Spinal cord (tissue), 10 donors: ENCODE data around the gene SDHB. TPM values are rescaled to one million over a fixed set of nuclear protein-coding genes. Genes with fewer than 3 reads are reported as not detected.

Experiments
- DNase-seq, 6 donors: peaks; one replicate each; pipeline versions ENCODE4 v3.0.0 to v3.0.0-alpha.2; 2013 to 2015; ENCODE audit warnings: low spot score in 6 of 6, low read depth in 4 of 6
- H3K27ac ChIP-seq: one replicate; pipeline ENCODE4 v1.5.1; 2013; ENCODE audit warnings: low read depth, low read length, control low read depth
- H3K27me3 ChIP-seq: one replicate; pipeline ENCODE4 v1.6.1; 2013; ENCODE audit warnings: low read length; ENCODE audit not compliant: control insufficient read depth, insufficient read depth
- H3K36me3 ChIP-seq: one replicate; pipeline ENCODE4 v1.6.1; 2013; ENCODE audit warnings: low read length; ENCODE audit not compliant: control insufficient read depth, insufficient read depth
- H3K4me1 ChIP-seq: one replicate; pipeline ENCODE4 v1.6.1; 2013; ENCODE audit warnings: low read length; ENCODE audit not compliant: control insufficient read depth, insufficient read depth
- H3K4me3 ChIP-seq: one replicate; pipeline ENCODE4 v1.5.1; 2013; ENCODE audit warnings: low read depth, low read length, control low read depth
- H3K9me3 ChIP-seq: one replicate; pipeline ENCODE4 v1.6.1; 2013; ENCODE audit warnings: low read length; ENCODE audit not compliant: control insufficient read depth, insufficient read depth
- WGBS: methylation state at CpG from one replicate; pipeline ENCODE4 v1.1.5; 2013; ENCODE audit warnings: missing lambda C conversion rate; ENCODE audit not compliant: insufficient coverage; 5-methylcytosine and 5-hydroxymethylcytosine counted together
- polyA plus RNA-seq, 2 donors: library from polyadenylated mRNA; unstranded; fragments of 120-200 nt; gene quantifications; one replicate each; pipeline ENCODE4 v1.2.1, GENCODE V29; 2013; ENCODE audit not compliant: insufficient read length in 2 of 2
- total RNA-seq, 2 donors: library from RNA; depleted of rRNA in 1 of 2; stranded (reverse); fragments of 120-200 nt in 1 of 2; fragments of >200 nt in 1 of 2; gene quantifications; one replicate each; pipeline versions ENCODE4 v1.2.3 to v1.2.4, GENCODE V29; 2013 to 2014
- donor health status: healthy.

SDHB gene
- total and polyA plus RNA-seq, 4 donors = 115 to 129 (median 123) TPM

- no peaks in the 10 kb centered on the region for H3K27me3 ChIP-seq
- H3K36me3 ChIP-seq = peaks cover 96% of the 10 kb centered on the region
- no peak for DNase-seq
- no peaks in the 10 kb centered on the region for H3K4me1 ChIP-seq
- 91% methylated on average over 5 of the region's 8 CpGs for WGBS
- H3K27ac ChIP-seq = no peak overlapping the region
- H3K9me3 ChIP-seq = no peaks in the 10 kb centered on the region
- no peak overlapping the region for H3K4me3 ChIP-seq
Measured at GRCh38 chr1:16999863-17000262, 54.0 kb downstream of the SDHB start.

- WGBS = no CpG with 5 or more reads among the region's 10 CpGs
- H3K4me1 ChIP-seq = no peaks in the 10 kb centered on the region
- DNase-seq = no peak
- no peaks in the 10 kb centered on the region for H3K9me3 ChIP-seq
- no peaks in the 10 kb centered on the region for H3K27me3 ChIP-seq
- no peak overlapping the region for H3K4me3 ChIP-seq
- H3K27ac ChIP-seq = no peak overlapping the region
- H3K36me3 ChIP-seq = peaks cover 97% of the 10 kb centered on the region
Measured at GRCh38 chr1:16998589-16998988, 55.2 kb downstream of the SDHB start.

GRCh38 chr1:16996845-16997244 is 57.0 kb downstream of the SDHB start:
- Histone ChIP-seq H3K9me3 (no peaks in the 10 kb centered on the region), H3K27ac (no peak overlapping the region), H3K4me3 (no peak overlapping the region), H3K27me3 (no peaks in the 10 kb centered on the region), H3K36me3 (peaks cover 96% of the 10 kb centered on the region), H3K4me1 (no peaks in the 10 kb centered on the region)
- 95% methylated on average over 14 of the region's 14 CpGs for WGBS
- DNase-seq = no peak

GRCh38 chr1:16993521-16994038 is 60.3 kb downstream of the SDHB start:
- Histone ChIP-seq H3K4me1 (no peaks in the 10 kb centered on the region), H3K9me3 (no peaks in the 10 kb centered on the region), H3K27me3 (no peaks in the 10 kb centered on the region), H3K4me3 (no peak overlapping the region), H3K27ac (no peak overlapping the region), H3K36me3 (peaks cover 95% of the 10 kb centered on the region)
- DNase-seq = no peak
- WGBS = 93% methylated on average over 12 of the region's 15 CpGs

- Histone ChIP-seq H3K36me3 (peaks cover 95% of the 10 kb centered on the region), H3K27ac (no peak overlapping the region), H3K4me3 (no peak overlapping the region), H3K9me3 (no peaks in the 10 kb centered on the region), H3K4me1 (no peaks in the 10 kb centered on the region), H3K27me3 (no peaks in the 10 kb centered on the region)
- no peak for DNase-seq
- WGBS = 92% methylated on average over 4 of the region's 9 CpGs
Measured at GRCh38 chr1:16992675-16993074, 61.2 kb downstream of the SDHB start.

- no peak overlapping the region for H3K4me3 ChIP-seq
- DNase-seq = no peak
- H3K4me1 ChIP-seq = no peaks in the 10 kb centered on the region
- H3K27me3 ChIP-seq = no peaks in the 10 kb centered on the region
- no peak overlapping the region for H3K27ac ChIP-seq
- no peaks in the 10 kb centered on the region for H3K9me3 ChIP-seq
- peaks cover 95% of the 10 kb centered on the region for H3K36me3 ChIP-seq
- WGBS = 93% methylated on average over 10 of the region's 12 CpGs
Measured at GRCh38 chr1:16992102-16992501, 61.7 kb downstream of the SDHB start.

GRCh38 chr1:16991571-16991970 is 62.3 kb downstream of the SDHB start:
- Histone ChIP-seq H3K9me3 (no peaks in the 10 kb centered on the region), H3K4me1 (no peaks in the 10 kb centered on the region), H3K36me3 (peaks cover 95% of the 10 kb centered on the region), H3K27me3 (no peaks in the 10 kb centered on the region), H3K4me3 (no peak overlapping the region), H3K27ac (no peak overlapping the region)
- WGBS = 87% methylated on average over 12 of the region's 12 CpGs
- no peak for DNase-seq

- 91% methylated on average over 22 of the region's 22 CpGs for WGBS
- Histone ChIP-seq H3K27me3 (no peaks in the 10 kb centered on the region), H3K4me3 (no peak overlapping the region), H3K36me3 (peaks cover 94% of the 10 kb centered on the region), H3K9me3 (no peaks in the 10 kb centered on the region), H3K27ac (no peak overlapping the region), H3K4me1 (peaks cover 2% of the 10 kb centered on the region)
- DNase-seq = no peak
Measured at GRCh38 chr1:16989676-16990391, 64.0 kb downstream of the SDHB start.

GRCh38 chr1:16988210-16988609 is 65.6 kb downstream of the SDHB start:
- Histone ChIP-seq H3K4me1 (peaks cover 5% of the 10 kb centered on the region), H3K4me3 (no peak overlapping the region), H3K36me3 (peaks cover 89% of the 10 kb centered on the region), H3K9me3 (no peaks in the 10 kb centered on the region), H3K27me3 (no peaks in the 10 kb centered on the region), H3K27ac (no peak overlapping the region)
- DNase-seq = no peak
- WGBS = 95% methylated on average over 5 of the region's 13 CpGs

- Histone ChIP-seq H3K9me3 (no peaks in the 10 kb centered on the region), H3K36me3 (peaks cover 77% of the 10 kb centered on the region)
Measured at GRCh38 chr1:16986962-16987361, 66.9 kb downstream of the SDHB start.

More at GRCh38 chr1:16986962-16987361, 66.9 kb downstream of the SDHB start:
- Histone ChIP-seq H3K27ac (no peak overlapping the region), H3K27me3 (no peaks in the 10 kb centered on the region), H3K4me1 (peaks cover 5% of the 10 kb centered on the region), H3K4me3 (no peak overlapping the region)
- 49% methylated on average over 16 of the region's 16 CpGs for WGBS
- DNase-seq = no peak
